HepG2 (cell line): ENCODE data around the gene AGT. TPM values are rescaled to one million over a fixed set of nuclear protein-coding genes. Genes with fewer than 3 reads are reported as not detected.

Source experiments
- KLF9 ChIP-seq: IDR thresholded peaks from 2 replicates; pipeline ENCODE4 v1.6.1; 2016; ENCODE audit warnings: low read depth
- NFE2 ChIP-seq: sonication (generic); formaldehyde crosslinking; IDR thresholded peaks from 2 replicates; pipeline ENCODE4 v1.4.0; 2020; ENCODE audit warnings: missing genetic modification reagents
- RBM39 ChIP-seq: fragments of 200-400 bp; formaldehyde crosslinking; IDR thresholded peaks from one replicate; pipeline ENCODE4 v1.6.1; 2018; ENCODE audit warnings: antibody characterized with exemption, mild to moderate bottlenecking, low read depth, low read length; ENCODE audit not compliant: poor library complexity, severe bottlenecking
- SIN3A ChIP-seq: IDR thresholded peaks from 2 replicates; pipeline ENCODE4 v1.6.1; 2011; ENCODE audit warnings: low read depth, mild to moderate bottlenecking, control low read depth, low read length, borderline replicate concordance
- SIN3B ChIP-seq: fragments of 150-350 bp; IDR thresholded peaks from 2 replicates; pipeline ENCODE4 v1.6.1; 2014; ENCODE audit warnings: low read length
- TGIF2 ChIP-seq: IDR thresholded peaks from 2 replicates; pipeline ENCODE4 v1.6.1; 2016; ENCODE audit warnings: control low read depth, missing compliant biosample characterization
- ZNF10 ChIP-seq: sonication (generic); formaldehyde crosslinking; IDR thresholded peaks from 2 replicates; pipeline ENCODE4 v1.4.0; 2020; ENCODE audit warnings: mild to moderate bottlenecking, low read depth, missing genetic modification reagents, borderline replicate concordance
- ZNF121 ChIP-seq: sonication (generic); formaldehyde crosslinking; IDR thresholded peaks from 2 replicates; pipeline ENCODE4 v1.5.0; 2020; ENCODE audit warnings: mild to moderate bottlenecking, missing genetic modification reagents
- ZNF251 ChIP-seq: sonication (generic); formaldehyde crosslinking; IDR thresholded peaks from 2 replicates; pipeline ENCODE4 v1.9.0; 2021; ENCODE audit warnings: mild to moderate bottlenecking, missing genetic modification reagents
- ZNF260 ChIP-seq: sonication (generic); formaldehyde crosslinking; IDR thresholded peaks from 2 replicates; pipeline ENCODE4 v1.4.0; 2020; ENCODE audit warnings: missing genetic modification reagents, low read depth, mild to moderate bottlenecking, borderline replicate concordance
- ZNF446 ChIP-seq: sonication (generic); formaldehyde crosslinking; IDR thresholded peaks from 2 replicates; pipeline ENCODE4 v1.5.0; 2020; ENCODE audit warnings: mild to moderate bottlenecking, missing genetic modification reagents
- ZNF496 ChIP-seq: sonication (generic); formaldehyde crosslinking; IDR thresholded peaks from 2 replicates; pipeline ENCODE4 v1.8.1; 2023; ENCODE audit warnings: mild to moderate bottlenecking, moderate library complexity, missing genetic modification reagents; ENCODE audit not compliant: insufficient replicate concordance
- ZNF792 ChIP-seq: IDR thresholded peaks from 2 replicates; pipeline ENCODE4 v1.6.1; 2016
- ZNF878 ChIP-seq: sonication (generic); formaldehyde crosslinking; IDR thresholded peaks from 2 replicates; pipeline ENCODE4 v1.8.1; 2023; ENCODE audit warnings: mild to moderate bottlenecking, missing genetic modification reagents, moderate library complexity
- polyA plus RNA-seq, 8 experiments: library from polyadenylated mRNA; depleted of rRNA in 3 of 8; stranded (reverse) in 7 of 8; unstranded in 1 of 8; fragments of >200 nt; fragmentation: Illumina TruSeq in 4 of 8; extraction: Trizol in 4 of 8; gene quantifications; 2 replicates each; pipeline versions ENCODE4 v1.2.1 to v1.2.3, GENCODE V29; 2011 to 2016; ENCODE audit warnings: low read depth in 4 of 8, missing spikeins in 1 of 8, mixed read lengths in 1 of 8; ENCODE audit not compliant: insufficient read depth in 1 of 8
- total RNA-seq, 5 experiments: library from RNA; depleted of rRNA; stranded (reverse); fragments of >200 nt; fragmentation: Illumina TruSeq; extraction: Trizol; gene quantifications; 2 replicates each; pipeline ENCODE4 v1.2.3, GENCODE V29; 2016; ENCODE audit warnings: low read depth in 1 of 5
- TF ChIP-seq, protein P1 (sequence below): sonication (generic); formaldehyde crosslinking; IDR thresholded peaks from 2 replicates; pipeline ENCODE4 v1.8.0; 2022; ENCODE audit warnings: mild to moderate bottlenecking, missing genetic modification reagents
- TF ChIP-seq, protein P2 (sequence below): sonication (generic); formaldehyde crosslinking; IDR thresholded peaks from 2 replicates; pipeline ENCODE4 v1.4.0; 2020; ENCODE audit warnings: missing genetic modification reagents, mild to moderate bottlenecking, borderline replicate concordance
- TF ChIP-seq, protein P3 (sequence below): fragments of 450-650 bp; IDR thresholded peaks from 2 replicates; pipeline ENCODE4 v1.6.1; 2017
- TF ChIP-seq, protein P4 (sequence below): sonication (generic); formaldehyde crosslinking; IDR thresholded peaks from 2 replicates; pipeline ENCODE4 v1.8.0; 2022; ENCODE audit warnings: mild to moderate bottlenecking, missing genetic modification reagents, moderate library complexity

The AGT gene
- total and polyA plus RNA-seq, 2 of the 13 experiments (the other 11 are each of a cell fraction or from before 2014, with no cell fraction given), result 892 to 2,071 TPM

DNA sequence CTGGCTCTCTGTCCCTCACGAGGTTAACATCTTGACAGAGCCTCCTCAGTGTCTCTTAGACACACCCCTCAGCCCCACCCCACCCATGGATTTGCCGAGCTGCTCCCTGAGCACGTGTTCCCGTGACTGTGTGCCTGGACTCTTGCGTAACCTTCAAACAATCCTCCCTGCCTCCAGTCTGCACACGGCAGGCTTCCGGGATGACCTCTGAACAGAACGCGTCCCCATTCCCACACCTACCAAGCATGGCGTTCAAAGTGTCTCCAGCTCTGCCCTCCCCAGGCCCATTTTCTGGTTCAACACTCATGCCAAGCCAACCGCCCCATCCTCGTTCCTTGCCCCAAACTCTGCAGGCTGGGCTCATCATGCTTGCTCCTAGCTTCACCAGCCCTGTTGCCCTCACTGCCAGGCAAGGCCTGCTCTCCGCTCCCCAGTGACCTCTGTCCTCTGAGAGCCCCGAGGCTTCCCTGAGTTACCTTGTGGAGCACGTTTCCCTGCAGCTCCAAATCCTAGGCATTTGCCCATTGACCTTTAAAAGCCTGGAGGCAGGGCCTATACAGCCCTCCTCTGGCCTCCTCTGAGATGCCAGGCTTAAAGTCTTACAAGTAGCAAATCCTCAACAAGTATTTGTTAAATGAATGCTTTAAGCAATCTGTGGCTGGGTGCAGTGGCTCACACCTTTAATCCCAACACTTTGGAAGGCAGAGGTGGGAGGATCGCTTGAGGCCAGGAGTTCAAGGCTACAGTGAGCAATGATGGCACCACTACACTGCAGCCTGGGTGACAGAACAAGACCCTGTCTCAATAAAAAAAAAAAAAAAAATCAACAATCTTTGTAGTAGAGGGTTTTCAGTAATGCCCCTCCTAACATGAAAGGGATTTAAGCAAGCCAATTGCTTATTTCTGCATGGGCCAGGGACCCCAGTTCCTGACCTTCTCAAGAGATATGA, 5.0 kb downstream of the AGT start (continued):
- TF ChIP-seq ZNF121 (CRISPR knock-in tag), result peak; percentile 42; the same call in 1 of the 2 replicates
- TF ChIP-seq RBM39, result no peak
- peak; percentile 61; the same call in 1 of the 2 replicates for TF ChIP-seq ZNF878
- TF ChIP-seq KLF9, result peak; percentile 96
- peak; percentile 93; the same call in 1 of the 2 replicates for TF ChIP-seq ZNF792 (CRISPR knock-in tag)
- TF ChIP-seq, protein P1, sequence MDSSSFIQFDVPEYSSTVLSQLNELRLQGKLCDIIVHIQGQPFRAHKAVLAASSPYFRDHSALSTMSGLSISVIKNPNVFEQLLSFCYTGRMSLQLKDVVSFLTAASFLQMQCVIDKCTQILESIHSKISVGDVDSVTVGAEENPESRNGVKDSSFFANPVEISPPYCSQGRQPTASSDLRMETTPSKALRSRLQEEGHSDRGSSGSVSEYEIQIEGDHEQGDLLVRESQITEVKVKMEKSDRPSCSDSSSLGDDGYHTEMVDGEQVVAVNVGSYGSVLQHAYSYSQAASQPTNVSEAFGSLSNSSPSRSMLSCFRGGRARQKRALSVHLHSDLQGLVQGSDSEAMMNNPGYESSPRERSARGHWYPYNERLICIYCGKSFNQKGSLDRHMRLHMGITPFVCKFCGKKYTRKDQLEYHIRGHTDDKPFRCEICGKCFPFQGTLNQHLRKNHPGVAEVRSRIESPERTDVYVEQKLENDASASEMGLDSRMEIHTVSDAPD, result peak; percentile 89
- peak; percentile 93 for TF ChIP-seq SIN3A
- TF ChIP-seq ZNF10 (CRISPR knock-in tag), result no peak
- TF ChIP-seq NFE2, result no peak
- TF ChIP-seq, protein P2, sequence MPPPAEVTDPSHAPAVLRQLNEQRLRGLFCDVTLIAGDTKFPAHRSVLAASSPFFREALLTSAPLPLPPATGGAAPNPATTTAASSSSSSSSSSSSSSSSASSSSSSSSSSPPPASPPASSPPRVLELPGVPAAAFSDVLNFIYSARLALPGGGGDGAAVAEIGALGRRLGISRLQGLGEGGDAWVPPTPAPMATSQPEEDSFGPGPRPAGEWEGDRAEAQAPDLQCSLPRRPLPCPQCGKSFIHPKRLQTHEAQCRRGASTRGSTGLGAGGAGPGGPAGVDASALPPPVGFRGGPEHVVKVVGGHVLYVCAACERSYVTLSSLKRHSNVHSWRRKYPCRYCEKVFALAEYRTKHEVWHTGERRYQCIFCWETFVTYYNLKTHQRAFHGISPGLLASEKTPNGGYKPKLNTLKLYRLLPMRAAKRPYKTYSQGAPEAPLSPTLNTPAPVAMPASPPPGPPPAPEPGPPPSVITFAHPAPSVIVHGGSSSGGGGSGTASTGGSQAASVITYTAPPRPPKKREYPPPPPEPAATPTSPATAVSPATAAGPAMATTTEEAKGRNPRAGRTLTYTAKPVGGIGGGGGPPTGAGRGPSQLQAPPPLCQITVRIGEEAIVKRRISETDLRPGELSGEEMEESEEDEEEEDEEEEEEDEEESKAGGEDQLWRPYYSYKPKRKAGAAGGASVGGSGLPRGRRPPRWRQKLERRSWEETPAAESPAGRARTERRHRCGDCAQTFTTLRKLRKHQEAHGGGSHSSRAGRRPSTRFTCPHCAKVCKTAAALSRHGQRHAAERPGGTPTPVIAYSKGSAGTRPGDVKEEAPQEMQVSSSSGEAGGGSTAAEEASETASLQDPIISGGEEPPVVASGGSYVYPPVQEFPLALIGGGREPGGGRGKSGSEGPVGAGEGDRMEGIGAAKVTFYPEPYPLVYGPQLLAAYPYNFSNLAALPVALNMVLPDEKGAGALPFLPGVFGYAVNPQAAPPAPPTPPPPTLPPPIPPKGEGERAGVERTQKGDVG (CRISPR knock-in tag), result peak; percentile 79; the same call in 1 of the 2 replicates
- TF ChIP-seq ZNF446 (CRISPR knock-in tag), result peak; percentile 72; the same call in 1 of the 2 replicates
- peak; percentile 33; the same call in 1 of the 2 replicates for TF ChIP-seq SIN3B
- no peak for TF ChIP-seq ZNF496
- TF ChIP-seq, protein P3, sequence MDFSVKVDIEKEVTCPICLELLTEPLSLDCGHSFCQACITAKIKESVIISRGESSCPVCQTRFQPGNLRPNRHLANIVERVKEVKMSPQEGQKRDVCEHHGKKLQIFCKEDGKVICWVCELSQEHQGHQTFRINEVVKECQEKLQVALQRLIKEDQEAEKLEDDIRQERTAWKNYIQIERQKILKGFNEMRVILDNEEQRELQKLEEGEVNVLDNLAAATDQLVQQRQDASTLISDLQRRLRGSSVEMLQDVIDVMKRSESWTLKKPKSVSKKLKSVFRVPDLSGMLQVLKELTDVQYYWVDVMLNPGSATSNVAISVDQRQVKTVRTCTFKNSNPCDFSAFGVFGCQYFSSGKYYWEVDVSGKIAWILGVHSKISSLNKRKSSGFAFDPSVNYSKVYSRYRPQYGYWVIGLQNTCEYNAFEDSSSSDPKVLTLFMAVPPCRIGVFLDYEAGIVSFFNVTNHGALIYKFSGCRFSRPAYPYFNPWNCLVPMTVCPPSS, result no peak
- peak; percentile 99 for TF ChIP-seq TGIF2
- TF ChIP-seq, protein P4, sequence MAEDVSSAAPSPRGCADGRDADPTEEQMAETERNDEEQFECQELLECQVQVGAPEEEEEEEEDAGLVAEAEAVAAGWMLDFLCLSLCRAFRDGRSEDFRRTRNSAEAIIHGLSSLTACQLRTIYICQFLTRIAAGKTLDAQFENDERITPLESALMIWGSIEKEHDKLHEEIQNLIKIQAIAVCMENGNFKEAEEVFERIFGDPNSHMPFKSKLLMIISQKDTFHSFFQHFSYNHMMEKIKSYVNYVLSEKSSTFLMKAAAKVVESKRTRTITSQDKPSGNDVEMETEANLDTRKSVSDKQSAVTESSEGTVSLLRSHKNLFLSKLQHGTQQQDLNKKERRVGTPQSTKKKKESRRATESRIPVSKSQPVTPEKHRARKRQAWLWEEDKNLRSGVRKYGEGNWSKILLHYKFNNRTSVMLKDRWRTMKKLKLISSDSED (CRISPR knock-in tag), result 0 out of 2 replicates have a peak, but pooled peaks have one; percentile 83
- TF ChIP-seq ZNF260, result no peak
- TF ChIP-seq ZNF251, result no peak
